Upper lobe of right lung (tissue), 1 donor: ENCODE measurements around the gene TTC3. TPM values are rescaled to one million over a fixed set of nuclear protein-coding genes. Genes with fewer than 3 reads are reported as not detected.
A peak's percentile ranks its signal among the peaks of the same experiment; 100 is the strongest.

Source experiments
- ATAC-seq: fragments of 200-7000 bp; cut with Tn5 transposase; one replicate; pipeline ENCODE4 v1.9.1; 2020; ENCODE audit warnings: mild to moderate bottlenecking, moderate library complexity
- DNase-seq: peaks from one replicate; pipeline ENCODE4 v3.0.0-alpha.2; 2020
- H3K27ac ChIP-seq: fragments of 200-600 bp; one replicate; pipeline ENCODE4 v1.8.0; 2022
- H3K27me3 ChIP-seq: fragments of 200-600 bp; one replicate; pipeline ENCODE4 v1.8.0; 2022; ENCODE audit warnings: mild to moderate bottlenecking
- H3K36me3 ChIP-seq: fragments of 200-600 bp; one replicate; pipeline ENCODE4 v1.8.0; 2022
- H3K4me1 ChIP-seq: fragments of 200-600 bp; one replicate; pipeline ENCODE4 v1.8.0; 2022
- H3K4me3 ChIP-seq: fragments of 200-600 bp; one replicate; pipeline ENCODE4 v1.8.0; 2022; ENCODE audit warnings: mild to moderate bottlenecking
- H3K9me3 ChIP-seq: fragments of 200-600 bp; one replicate; pipeline ENCODE4 v1.8.0; 2022
- intact Hi-C: fragments of 100-400 bp; cut with DNase I; formaldehyde crosslinking; loops from one replicate; pipeline ENCODE4 v1.11.0; 2022
- total RNA-seq: library from RNA; stranded (reverse); fragmentation: NEBNext Ultra II Directional; extraction: Animal tissue kit (Norgen Biotek cat#: 25700); gene quantifications from one replicate; pipeline ENCODE4 v1.2.1, GENCODE V29; 2021
- TF ChIP-seq, protein P1 (sequence below): fragments of 200-600 bp; IDR thresholded peaks from one replicate; pipeline ENCODE4 v1.8.0; 2022; ENCODE audit warnings: antibody characterized with exemption
- donor health status: DM: no; HTN: yes; CAD: no; lungs with severe emphysema.

TTC3 gene
- total RNA-seq, 1 donor from 2014 or later: 99.0 TPM

DNA sequence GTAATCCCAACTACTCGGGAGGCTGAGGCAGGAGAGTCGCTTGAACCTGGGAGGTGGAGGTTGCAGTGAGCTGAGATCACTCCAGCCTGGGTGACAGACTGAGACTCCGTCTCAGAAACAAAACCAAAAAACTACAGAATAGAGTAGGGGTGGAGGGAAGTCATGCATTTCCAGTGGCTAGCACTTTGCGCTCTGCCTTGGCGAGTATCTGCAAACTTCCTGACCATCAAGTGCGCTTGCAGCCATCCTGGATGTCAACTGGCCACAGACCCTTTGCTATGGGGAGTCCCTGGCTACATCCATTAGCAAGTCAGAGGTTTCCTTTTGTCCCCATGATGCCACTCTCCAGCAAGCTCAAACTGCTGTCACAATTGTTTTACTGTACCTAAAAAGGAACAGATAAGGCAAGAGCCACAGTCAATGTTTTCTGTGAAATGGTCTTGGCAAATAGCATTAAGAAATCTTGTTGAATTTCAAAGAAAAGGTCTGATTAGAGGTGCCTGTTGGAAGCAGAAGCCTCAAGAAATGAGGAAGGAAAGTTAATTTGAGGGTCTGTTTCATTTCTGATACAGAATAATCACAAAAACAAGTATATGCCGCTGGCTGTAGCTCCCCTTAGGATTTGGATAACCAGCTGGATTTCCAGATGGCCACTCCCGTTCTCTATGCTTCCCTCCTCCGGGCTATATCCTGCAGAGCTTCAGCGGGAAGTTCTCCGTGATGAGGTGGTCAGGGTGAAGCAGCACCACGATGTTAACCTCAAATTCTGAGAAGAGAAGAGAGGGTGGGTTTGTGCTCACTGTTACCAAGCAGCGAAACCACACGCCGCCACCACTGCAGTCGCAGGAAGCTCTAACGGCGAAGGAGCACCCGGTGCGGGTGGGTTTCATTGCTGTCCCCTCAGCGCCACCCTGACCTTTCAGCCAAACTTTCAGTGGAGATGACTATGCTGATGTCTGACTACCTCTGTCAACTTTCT, 152.1 kb downstream of the TTC3 start:
- H3K36me3 ChIP-seq: peaks cover 66% of the 10 kb centered on the region
- intact Hi-C loops: no loop called here

GRCh38 chr21:37226041-37226920, 153.2 kb downstream of the TTC3 start:
- peaks cover 77% of the 10 kb centered on the region for H3K36me3 ChIP-seq
- no peaks in the 10 kb centered on the region for H3K27me3 ChIP-seq
- ATAC-seq (no peak), DNase-seq (no peak)
- H3K4me3 ChIP-seq: no peak overlapping the region
- TF ChIP-seq, protein P1, sequence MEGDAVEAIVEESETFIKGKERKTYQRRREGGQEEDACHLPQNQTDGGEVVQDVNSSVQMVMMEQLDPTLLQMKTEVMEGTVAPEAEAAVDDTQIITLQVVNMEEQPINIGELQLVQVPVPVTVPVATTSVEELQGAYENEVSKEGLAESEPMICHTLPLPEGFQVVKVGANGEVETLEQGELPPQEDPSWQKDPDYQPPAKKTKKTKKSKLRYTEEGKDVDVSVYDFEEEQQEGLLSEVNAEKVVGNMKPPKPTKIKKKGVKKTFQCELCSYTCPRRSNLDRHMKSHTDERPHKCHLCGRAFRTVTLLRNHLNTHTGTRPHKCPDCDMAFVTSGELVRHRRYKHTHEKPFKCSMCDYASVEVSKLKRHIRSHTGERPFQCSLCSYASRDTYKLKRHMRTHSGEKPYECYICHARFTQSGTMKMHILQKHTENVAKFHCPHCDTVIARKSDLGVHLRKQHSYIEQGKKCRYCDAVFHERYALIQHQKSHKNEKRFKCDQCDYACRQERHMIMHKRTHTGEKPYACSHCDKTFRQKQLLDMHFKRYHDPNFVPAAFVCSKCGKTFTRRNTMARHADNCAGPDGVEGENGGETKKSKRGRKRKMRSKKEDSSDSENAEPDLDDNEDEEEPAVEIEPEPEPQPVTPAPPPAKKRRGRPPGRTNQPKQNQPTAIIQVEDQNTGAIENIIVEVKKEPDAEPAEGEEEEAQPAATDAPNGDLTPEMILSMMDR: no peak
- H3K9me3 ChIP-seq: no peaks in the 10 kb centered on the region
- intact Hi-C loops: no loop called here
- H3K27ac ChIP-seq: no peak overlapping the region
- peaks cover 4% of the 10 kb centered on the region for H3K4me1 ChIP-seq

More for the DNA sequence above, 152.1 kb downstream of the TTC3 start:
- TF ChIP-seq, protein P1: no peak
- no peaks in the 10 kb centered on the region for H3K27me3 ChIP-seq
- H3K4me1 ChIP-seq: peaks cover 5% of the 10 kb centered on the region
- H3K9me3 ChIP-seq: no peaks in the 10 kb centered on the region
- ATAC-seq: no peak
- H3K27ac ChIP-seq: no peak overlapping the region
- no peak for DNase-seq
- no peak overlapping the region for H3K4me3 ChIP-seq

GRCh38 chr21:37227071-37228002, 154.3 kb downstream of the TTC3 start:
- Histone ChIP-seq H3K36me3 (peaks cover 88% of the 10 kb centered on the region), H3K27ac (no peak overlapping the region), H3K4me1 (no peaks in the 10 kb centered on the region), H3K4me3 (no peak overlapping the region), H3K27me3 (no peaks in the 10 kb centered on the region), H3K9me3 (no peaks in the 10 kb centered on the region)
- intact Hi-C loops: no loop called here
- TF ChIP-seq, protein P1: no peak
- DNase-seq (no peak), ATAC-seq (peak; percentile 6)

GRCh38 chr21:37228003-37228400, 154.9 kb downstream of the TTC3 start:
- ATAC-seq: no peak
- Histone ChIP-seq H3K9me3 (no peaks in the 10 kb centered on the region), H3K27me3 (no peaks in the 10 kb centered on the region), H3K4me3 (no peak overlapping the region), H3K27ac (no peak overlapping the region), H3K4me1 (no peaks in the 10 kb centered on the region), H3K36me3 (peaks cover 93% of the 10 kb centered on the region)
- TF ChIP-seq, protein P1: no peak
- DNase-seq: no peak
- intact Hi-C loops: no loop called here
